Breast epithelium (tissue), 4 donors: Measurements from ENCODE around the gene SRSF8. TPM values are rescaled to one million over a fixed set of nuclear protein-coding genes. Genes with fewer than 3 reads are reported as not detected.

Experiments used
- DNase-seq, 2 donors: peaks; one replicate each; pipeline ENCODE4 v3.0.0-alpha.2; 2019; ENCODE audit warnings: low spot score in 2 of 2
- H3K27ac ChIP-seq, 2 donors: fragments of 200-600 bp; sonication (generic) in 1 of 2; one replicate each; pipeline ENCODE4 v1.5.1; 2016 to 2019; ENCODE audit warnings: mild to moderate bottlenecking in 1 of 2
- H3K27me3 ChIP-seq, 2 donors: fragments of 200-600 bp; sonication (generic) in 1 of 2; one replicate each; pipeline versions ENCODE4 v1.5.1 to v1.6.0; 2017 to 2019; ENCODE audit warnings: control low read depth in 1 of 2, mild to moderate bottlenecking in 1 of 2
- H3K36me3 ChIP-seq: fragments of 200-600 bp; one replicate; pipeline ENCODE4 v1.5.1; 2019
- H3K4me1 ChIP-seq, 2 donors: fragments of 200-600 bp; sonication (generic); one replicate each; pipeline ENCODE4 v1.5.1; 2016 to 2019; ENCODE audit warnings: control low read depth in 1 of 2
- H3K4me3 ChIP-seq, 3 donors: fragments of 200-600 bp; sonication (generic); 1 replicate in 2 of 3; 2 replicates in 1 of 3; pipeline ENCODE4 v1.5.1; 2016 to 2019; ENCODE audit warnings: mild to moderate bottlenecking in 3 of 3, moderate library complexity in 2 of 3
- H3K9me3 ChIP-seq, 2 donors: fragments of 200-600 bp; sonication (generic) in 1 of 2; one replicate each; pipeline ENCODE4 v1.5.1; 2016 to 2019; ENCODE audit warnings: control low read depth in 1 of 2
- POLR2A ChIP-seq: fragments of 450-650 bp; IDR thresholded peaks from one replicate; pipeline ENCODE4 v1.6.1; 2016; ENCODE audit warnings: antibody characterized with exemption, mild to moderate bottlenecking, moderate library complexity
- POLR2AphosphoS5 ChIP-seq, 3 donors: sonication (generic); formaldehyde crosslinking; IDR thresholded peaks; one replicate each; pipeline ENCODE4 v1.6.1; 2017; ENCODE audit warnings: antibody characterized with exemption in 3 of 3
- intact Hi-C: fragments of 100-400 bp; cut with DNase I; formaldehyde crosslinking; loops from one replicate; pipeline ENCODE4 v1.15.1; 2023; ENCODE audit warnings: low total_unique reads
- total RNA-seq, 3 donors: library from RNA; depleted of rRNA; stranded (reverse); fragments of >200 nt; gene quantifications; one replicate each; pipeline ENCODE4 v1.1.0, GENCODE V29; 2016
- TF ChIP-seq, protein P1 (sequence below), 3 donors: fragments of 450-650 bp; IDR thresholded peaks; one replicate each; pipeline ENCODE4 v1.5.1; 2016 to 2017; ENCODE audit warnings: antibody characterized with exemption in 3 of 3, mild to moderate bottlenecking in 3 of 3, moderate library complexity in 3 of 3

The SRSF8 gene
- total RNA-seq, 3 donors from 2014 or later = 35.4 to 52.4 (median 36.1) TPM

DNA sequence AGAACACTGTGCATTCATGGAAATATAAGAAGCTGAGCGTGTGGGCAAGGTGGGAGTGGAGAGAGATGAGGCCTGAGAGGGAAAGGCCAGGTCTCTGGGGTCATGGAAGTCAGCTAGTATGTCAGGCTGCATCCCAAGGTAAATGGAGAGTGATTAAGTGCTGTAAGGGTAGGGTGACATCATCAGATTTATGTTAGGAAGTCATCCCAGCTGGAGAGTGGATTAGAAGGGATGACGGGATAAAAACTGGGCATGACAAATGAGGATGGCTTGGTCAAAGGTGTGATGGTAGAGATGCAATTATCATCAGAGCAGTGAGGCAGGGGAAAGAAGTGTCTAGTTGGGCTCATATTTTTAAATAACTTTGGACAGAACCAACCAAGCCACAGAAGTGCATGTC lies 19.4 kb downstream of the SRSF8 start:
- Histone ChIP-seq H3K36me3 (no peaks in the 10 kb centered on the region), H3K9me3 (no peaks in the 10 kb centered on the region), H3K27me3 (no peaks in the 10 kb centered on the region), H3K4me3 (no peak overlapping the region), H3K27ac (no peak overlapping the region), H3K4me1 (peaks cover 0 to 2% of the 10 kb centered on the region in 2 donors)
- no peak for DNase-seq
- intact Hi-C loops = no loop called here
- no peak for TF ChIP-seq POLR2A
- TF ChIP-seq, protein P1, sequence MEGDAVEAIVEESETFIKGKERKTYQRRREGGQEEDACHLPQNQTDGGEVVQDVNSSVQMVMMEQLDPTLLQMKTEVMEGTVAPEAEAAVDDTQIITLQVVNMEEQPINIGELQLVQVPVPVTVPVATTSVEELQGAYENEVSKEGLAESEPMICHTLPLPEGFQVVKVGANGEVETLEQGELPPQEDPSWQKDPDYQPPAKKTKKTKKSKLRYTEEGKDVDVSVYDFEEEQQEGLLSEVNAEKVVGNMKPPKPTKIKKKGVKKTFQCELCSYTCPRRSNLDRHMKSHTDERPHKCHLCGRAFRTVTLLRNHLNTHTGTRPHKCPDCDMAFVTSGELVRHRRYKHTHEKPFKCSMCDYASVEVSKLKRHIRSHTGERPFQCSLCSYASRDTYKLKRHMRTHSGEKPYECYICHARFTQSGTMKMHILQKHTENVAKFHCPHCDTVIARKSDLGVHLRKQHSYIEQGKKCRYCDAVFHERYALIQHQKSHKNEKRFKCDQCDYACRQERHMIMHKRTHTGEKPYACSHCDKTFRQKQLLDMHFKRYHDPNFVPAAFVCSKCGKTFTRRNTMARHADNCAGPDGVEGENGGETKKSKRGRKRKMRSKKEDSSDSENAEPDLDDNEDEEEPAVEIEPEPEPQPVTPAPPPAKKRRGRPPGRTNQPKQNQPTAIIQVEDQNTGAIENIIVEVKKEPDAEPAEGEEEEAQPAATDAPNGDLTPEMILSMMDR (IDR thresholded peaks at IDR 0.05) = no peak
- no peak for TF ChIP-seq POLR2AphosphoS5 (IDR thresholded peaks at IDR 0.05)

DNA sequence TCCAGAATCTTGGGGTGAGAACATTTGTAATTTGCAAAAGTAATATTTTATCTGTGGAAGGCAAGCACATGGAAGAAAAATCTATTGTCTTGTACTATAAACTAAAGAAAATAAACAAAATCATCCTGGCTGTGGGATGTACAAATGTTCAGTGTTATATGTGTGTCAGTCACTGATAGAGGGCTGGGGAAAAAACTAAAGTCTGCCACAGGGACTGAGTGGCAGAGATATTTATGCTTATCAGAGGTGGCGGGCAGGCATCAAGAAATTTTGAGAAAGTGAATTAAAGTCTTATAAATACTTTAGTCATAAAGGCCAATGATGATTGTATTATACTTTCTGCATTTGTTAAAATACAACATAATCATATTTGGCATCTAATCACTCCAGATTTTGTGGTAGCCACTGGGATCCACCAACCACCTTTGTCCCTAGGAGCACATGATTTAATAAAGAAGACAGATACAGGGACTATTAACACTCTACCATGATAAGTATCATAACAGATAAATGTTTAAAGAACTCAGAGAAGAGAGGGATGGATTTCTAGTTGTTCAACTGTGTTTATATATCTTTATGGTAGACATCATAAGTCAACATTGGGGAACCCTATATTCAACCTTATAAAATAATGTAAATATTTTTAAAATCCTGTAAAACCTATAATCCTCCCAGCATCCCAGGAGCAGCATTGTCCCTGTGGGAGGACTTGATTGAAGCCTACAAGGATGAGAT lies 20.3 kb downstream of the SRSF8 start:
- Histone ChIP-seq H3K4me3 (no peak overlapping the region), H3K27me3 (no peaks in the 10 kb centered on the region), H3K9me3 (no peaks in the 10 kb centered on the region), H3K4me1 (peaks cover 3 to 6% of the 10 kb centered on the region in 2 donors), H3K36me3 (no peaks in the 10 kb centered on the region), H3K27ac (no peak overlapping the region)
- no peak for DNase-seq
- intact Hi-C loops = no loop called here
- TF ChIP-seq, protein P1 (IDR thresholded peaks at IDR 0.05) = no peak
- no peak for TF ChIP-seq POLR2AphosphoS5 (IDR thresholded peaks at IDR 0.05)

DNA sequence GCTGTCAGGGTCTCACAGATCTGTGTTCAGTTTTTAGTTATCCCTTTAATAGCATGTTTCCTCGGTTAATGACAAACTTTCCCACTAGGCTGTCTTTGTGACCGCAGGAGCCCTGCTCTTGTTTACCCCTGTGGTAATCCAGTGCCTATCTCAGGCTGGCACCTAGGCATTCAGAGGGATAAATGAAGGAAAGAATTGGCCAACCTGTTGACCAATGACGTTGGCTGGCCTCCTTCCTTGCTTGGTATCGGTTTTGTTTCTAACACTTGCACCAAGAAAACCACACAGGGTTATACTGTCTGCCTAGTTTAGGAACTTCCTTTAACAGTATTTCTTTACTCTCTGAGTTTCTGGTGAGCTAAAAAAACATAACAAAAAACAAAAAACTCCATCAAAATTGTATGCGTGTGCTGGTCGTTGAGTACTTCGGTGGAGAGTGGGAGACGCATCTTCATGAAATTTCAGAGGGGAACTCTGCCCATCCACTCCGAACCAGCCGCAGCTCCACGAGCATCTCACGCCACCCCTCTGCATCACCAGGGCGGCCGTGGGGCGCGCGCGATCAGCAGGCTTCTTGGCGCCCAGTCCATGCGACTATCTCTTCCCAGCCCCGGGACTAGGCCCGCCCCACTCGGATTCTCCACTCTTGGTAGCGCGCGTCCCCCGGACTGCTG lies 22.4 kb downstream of the SRSF8 start:
- Histone ChIP-seq H3K9me3 (no peaks in the 10 kb centered on the region), H3K36me3 (no peaks in the 10 kb centered on the region), H3K4me3 (peak overlapping the region; percentile 71 to 92 (median 82)), H3K4me1 (peaks cover 3 to 7% of the 10 kb centered on the region in 2 donors), H3K27ac (peak overlapping the region; percentile 89 to 93), H3K27me3 (no peaks in the 10 kb centered on the region)
- TF ChIP-seq, protein P1 (IDR thresholded peaks at IDR 0.05) = no peak
- TF ChIP-seq POLR2AphosphoS5 (IDR thresholded peaks at IDR 0.05) (no peak), POLR2A (peak; percentile 68)
- intact Hi-C loops = no loop called here
- DNase-seq = peak in 1 of 2 donors; percentile 40

DNA sequence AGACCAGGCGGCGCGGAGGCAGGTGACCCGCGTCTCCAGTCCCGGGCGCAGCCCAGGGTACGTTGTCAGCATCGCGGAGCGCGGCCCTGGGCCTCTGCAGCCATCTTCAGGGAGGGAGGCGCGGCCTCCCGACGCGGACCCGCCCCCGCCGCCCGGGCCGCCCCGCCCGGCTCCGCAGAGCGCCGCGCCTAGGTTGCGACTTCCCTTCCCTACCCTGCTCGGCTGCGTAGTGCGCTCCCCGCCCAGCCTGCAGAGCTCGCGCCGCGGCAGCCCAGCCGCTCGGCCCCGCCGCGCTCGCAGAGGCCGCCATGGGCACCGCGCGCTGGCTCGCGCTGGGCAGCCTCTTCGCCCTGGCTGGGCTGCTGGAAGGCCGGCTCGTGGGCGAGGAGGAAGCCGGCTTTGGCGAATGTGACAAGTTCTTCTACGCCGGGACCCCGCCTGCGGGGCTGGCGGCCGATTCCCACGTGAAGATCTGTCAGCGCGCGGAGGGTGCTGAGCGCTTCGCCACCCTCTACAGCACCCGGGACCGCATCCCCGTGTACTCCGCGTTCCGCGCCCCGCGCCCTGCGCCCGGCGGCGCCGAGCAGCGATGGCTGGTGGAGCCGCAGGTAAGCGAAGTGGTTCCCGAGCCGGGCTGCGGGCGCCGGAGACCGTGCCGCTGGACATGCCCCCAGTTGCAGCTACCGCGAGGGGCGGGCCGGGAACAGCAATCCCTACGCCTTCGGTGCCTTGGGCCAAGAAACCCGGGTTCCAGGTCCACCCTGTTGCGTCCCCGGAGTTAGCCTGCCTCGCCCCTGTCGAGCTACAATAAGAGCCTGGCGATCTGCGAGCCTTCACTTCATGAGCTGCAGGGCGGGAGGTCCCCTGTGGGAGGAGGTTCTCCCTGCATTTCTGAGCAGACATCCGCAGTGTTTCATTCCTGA lies 23.2 kb downstream of the SRSF8 start, which contains the start of gene ENDOD1:
ENDOD1 (plus strand) TSS at position 227 of the 923 bp plus-strand sequence; CDS start at position 309, 82 bp downstream.
- peak within 1 kb of the TSS; percentile 89 to 93 for H3K27ac ChIP-seq
- peaks cover 3 to 7% of the 10 kb centered on the region in 2 donors for H3K4me1 ChIP-seq
- no peaks in the 10 kb centered on the region for H3K9me3 ChIP-seq
- intact Hi-C loops = no loop called here
- DNase-seq = peak; percentile 72 to 73
- peak within 1 kb of the TSS; percentile 71 to 92 (median 82) for H3K4me3 ChIP-seq
- TF ChIP-seq POLR2AphosphoS5 (IDR thresholded peaks at IDR 0.05) = peak in 2 of 3 donors; percentile 32 to 80
- no peak for TF ChIP-seq POLR2A
- H3K27me3 ChIP-seq = no peaks in the 10 kb centered on the region
- no peaks in the 10 kb centered on the region for H3K36me3 ChIP-seq

DNA sequence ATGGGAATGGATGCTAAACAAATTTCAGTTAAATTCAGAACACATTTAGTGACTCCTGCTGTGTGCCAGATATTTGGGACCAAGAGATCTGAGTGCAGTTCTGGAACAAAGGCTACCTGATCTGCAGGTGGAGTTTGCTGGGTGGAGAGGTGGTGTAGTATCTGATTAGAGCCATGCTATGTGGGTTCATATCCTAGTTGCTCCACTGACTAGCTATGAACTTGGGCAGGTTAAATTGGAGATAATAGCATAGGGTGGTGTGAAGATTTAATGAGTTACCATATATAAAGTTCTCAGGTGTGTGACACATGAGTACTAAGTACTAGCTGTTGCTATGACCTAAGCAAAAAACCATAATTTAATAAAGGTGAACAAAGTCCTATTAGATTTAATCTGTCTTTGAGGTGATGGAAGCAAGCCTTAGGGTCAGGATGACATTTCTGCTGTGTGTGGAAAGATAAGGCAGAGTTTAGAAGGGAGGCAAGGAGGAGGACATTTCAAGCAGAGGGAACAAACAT lies 25.0 kb downstream of the SRSF8 start:
- TF ChIP-seq POLR2A = no peak
- no peak for DNase-seq
- Histone ChIP-seq H3K4me1 (peaks cover 3 to 7% of the 10 kb centered on the region in 2 donors), H3K27ac (no peak overlapping the region), H3K9me3 (no peaks in the 10 kb centered on the region), H3K27me3 (no peaks in the 10 kb centered on the region), H3K4me3 (peak overlapping the region in 2 of 3 donors; percentile 82 to 92), H3K36me3 (no peaks in the 10 kb centered on the region)
- intact Hi-C loops = no loop called here
